Measurements from ENCODE around the gene FANCD2. TPM values are rescaled to one million over a fixed set of nuclear protein-coding genes. Genes with fewer than 3 reads are reported as not detected.

Gene FANCD2
- total RNA-seq, 4 donors from 2014 or later, result 4.9 to 23.2 (median 10.5) TPM

DNA sequence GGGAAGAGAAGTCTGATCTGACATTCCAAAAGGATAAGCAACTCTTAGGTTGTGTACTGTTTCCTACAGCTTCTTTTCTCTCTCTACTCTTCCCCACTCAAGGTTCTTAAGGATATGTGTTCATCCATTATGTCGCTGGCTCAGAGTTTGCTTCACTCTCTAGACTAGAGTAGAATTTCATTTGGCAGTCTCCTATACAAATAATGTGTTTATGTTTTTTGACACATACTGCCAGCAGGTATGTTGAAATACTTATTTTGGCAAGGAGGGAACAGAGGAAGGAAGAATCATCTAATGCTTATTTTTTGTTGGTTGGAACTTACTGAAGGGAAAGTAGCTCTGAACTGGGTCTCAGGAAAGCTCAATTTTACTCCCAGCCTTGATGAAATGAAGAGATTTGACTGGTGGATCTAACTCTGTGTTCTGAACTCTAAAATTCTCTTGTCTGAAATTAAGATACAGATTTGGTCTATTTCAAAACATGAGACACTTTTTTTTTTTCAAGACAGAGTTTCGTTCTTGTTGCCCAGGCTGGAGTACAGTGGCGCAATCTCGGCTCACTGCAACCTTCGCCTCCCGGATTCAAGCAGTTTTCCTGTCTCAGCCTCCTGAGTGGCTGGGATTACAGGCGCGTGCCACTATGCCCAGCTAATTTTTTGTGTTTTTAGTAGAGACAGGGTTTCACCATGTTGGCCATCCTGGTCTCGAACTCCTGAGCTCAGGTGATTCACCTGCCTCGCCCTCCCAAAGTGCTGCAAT, 32.0 kb upstream of the FANCD2 start:
- no peaks in the 10 kb centered on the region for H3K27me3 ChIP-seq
- 84% methylated on average over 10 of the region's 10 CpGs for WGBS
- no peaks in the 10 kb centered on the region for H3K9me3 ChIP-seq
- H3K4me1 ChIP-seq, result no peaks in the 10 kb centered on the region
- peak overlapping the region; percentile 18 for H3K27ac ChIP-seq
- no peak overlapping the region for H3K4me3 ChIP-seq
- peaks cover 4% of the 10 kb centered on the region for H3K36me3 ChIP-seq
- TF ChIP-seq, protein P1, sequence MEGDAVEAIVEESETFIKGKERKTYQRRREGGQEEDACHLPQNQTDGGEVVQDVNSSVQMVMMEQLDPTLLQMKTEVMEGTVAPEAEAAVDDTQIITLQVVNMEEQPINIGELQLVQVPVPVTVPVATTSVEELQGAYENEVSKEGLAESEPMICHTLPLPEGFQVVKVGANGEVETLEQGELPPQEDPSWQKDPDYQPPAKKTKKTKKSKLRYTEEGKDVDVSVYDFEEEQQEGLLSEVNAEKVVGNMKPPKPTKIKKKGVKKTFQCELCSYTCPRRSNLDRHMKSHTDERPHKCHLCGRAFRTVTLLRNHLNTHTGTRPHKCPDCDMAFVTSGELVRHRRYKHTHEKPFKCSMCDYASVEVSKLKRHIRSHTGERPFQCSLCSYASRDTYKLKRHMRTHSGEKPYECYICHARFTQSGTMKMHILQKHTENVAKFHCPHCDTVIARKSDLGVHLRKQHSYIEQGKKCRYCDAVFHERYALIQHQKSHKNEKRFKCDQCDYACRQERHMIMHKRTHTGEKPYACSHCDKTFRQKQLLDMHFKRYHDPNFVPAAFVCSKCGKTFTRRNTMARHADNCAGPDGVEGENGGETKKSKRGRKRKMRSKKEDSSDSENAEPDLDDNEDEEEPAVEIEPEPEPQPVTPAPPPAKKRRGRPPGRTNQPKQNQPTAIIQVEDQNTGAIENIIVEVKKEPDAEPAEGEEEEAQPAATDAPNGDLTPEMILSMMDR (IDR thresholded peaks at IDR 0.05), result no peak
- DNase-seq (ENCODE audit: low spot score in 2 of 2), result no peak

DNA sequence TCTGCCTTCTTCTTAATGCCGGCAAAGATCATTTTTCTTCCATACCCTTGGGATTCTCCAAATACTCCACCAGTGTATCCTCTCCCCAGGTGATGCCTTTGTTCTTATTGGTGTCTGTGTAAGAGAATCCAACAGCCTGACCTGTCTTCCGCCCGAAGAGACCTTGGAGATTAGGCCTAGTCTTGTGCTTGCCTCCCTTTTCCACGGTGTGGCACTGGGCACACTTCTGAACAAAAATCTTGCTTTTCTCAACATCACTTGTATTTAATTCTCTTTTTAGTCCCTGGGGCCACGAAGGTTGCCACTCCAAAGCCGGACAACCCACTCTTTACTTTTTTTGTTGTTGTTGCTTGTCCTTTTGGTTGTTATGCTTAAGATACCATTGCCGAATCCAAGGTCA, 25.6 kb upstream of the FANCD2 start:
- Histone ChIP-seq H3K27ac (no peak overlapping the region), H3K4me1 (no peaks in the 10 kb centered on the region), H3K36me3 (peaks cover 4% of the 10 kb centered on the region), H3K27me3 (no peaks in the 10 kb centered on the region), H3K4me3 (no peak overlapping the region), H3K9me3 (no peaks in the 10 kb centered on the region)
- TF ChIP-seq, protein P1 (IDR thresholded peaks at IDR 0.05), result no peak
- TF ChIP-seq EP300 (IDR thresholded peaks at IDR 0.05) (no peak), POLR2A (IDR thresholded peaks at IDR 0.05) (no peak), POLR2AphosphoS5 (IDR thresholded peaks at IDR 0.05) (no peak)
- 98% methylated on average over 7 of the region's 7 CpGs for WGBS
- no peak for DNase-seq (ENCODE audit: low spot score in 2 of 2)

DNA sequence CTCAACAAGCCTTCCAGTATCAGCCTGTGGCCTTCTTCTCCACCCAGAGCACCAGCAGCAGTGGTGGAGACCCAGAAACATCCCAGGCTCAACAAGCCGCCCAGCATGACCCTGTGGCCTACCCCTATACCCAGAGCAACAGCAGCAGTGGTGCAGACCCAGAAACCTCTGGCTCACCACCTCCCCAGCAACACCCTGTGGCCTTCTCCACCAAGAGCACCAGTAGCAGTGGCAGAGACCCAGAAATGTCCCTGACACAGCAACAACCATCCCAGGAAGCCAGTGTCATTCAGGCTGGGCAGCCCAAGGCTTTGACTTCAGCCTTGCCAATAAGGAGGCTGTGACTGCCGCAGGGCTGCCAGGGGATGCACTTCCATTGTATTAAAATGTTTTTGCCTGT, 23.3 kb upstream of the FANCD2 start:
- H3K4me3 ChIP-seq, result no peak overlapping the region
- WGBS, result 100% methylated on average over 1 of the region's 2 CpGs
- no peaks in the 10 kb centered on the region for H3K27me3 ChIP-seq
- H3K36me3 ChIP-seq, result peaks cover 4% of the 10 kb centered on the region
- no peak for TF ChIP-seq POLR2AphosphoS5 (IDR thresholded peaks at IDR 0.05)
- no peak for TF ChIP-seq EP300 (IDR thresholded peaks at IDR 0.05)
- TF ChIP-seq POLR2A (IDR thresholded peaks at IDR 0.05), result no peak
- H3K27ac ChIP-seq, result no peak overlapping the region
- DNase-seq (ENCODE audit: low spot score in 2 of 2), result no peak
- no peaks in the 10 kb centered on the region for H3K4me1 ChIP-seq
- H3K9me3 ChIP-seq, result no peaks in the 10 kb centered on the region

GRCh38 chr3:10004506-10004905, 21.7 kb upstream of the FANCD2 start:
- WGBS, result 88% methylated on average over 6 of the region's 7 CpGs
- Histone ChIP-seq H3K9me3 (no peaks in the 10 kb centered on the region), H3K4me1 (peaks cover 15% of the 10 kb centered on the region), H3K4me3 (no peak overlapping the region), H3K27ac (no peak overlapping the region), H3K36me3 (no peaks in the 10 kb centered on the region), H3K27me3 (no peaks in the 10 kb centered on the region)
- no peak for DNase-seq (ENCODE audit: low spot score in 2 of 2)
- TF ChIP-seq, protein P1 (IDR thresholded peaks at IDR 0.05), result no peak
- TF ChIP-seq EP300 (IDR thresholded peaks at IDR 0.05) (no peak), POLR2AphosphoS5 (IDR thresholded peaks at IDR 0.05) (no peak), POLR2A (IDR thresholded peaks at IDR 0.05) (no peak)

GRCh38 chr3:10004960-10005564, 21.2 kb upstream of the FANCD2 start:
- Histone ChIP-seq H3K4me3 (no peak overlapping the region), H3K27me3 (no peaks in the 10 kb centered on the region), H3K9me3 (no peaks in the 10 kb centered on the region), H3K36me3 (no peaks in the 10 kb centered on the region), H3K4me1 (peaks cover 19% of the 10 kb centered on the region), H3K27ac (no peak overlapping the region)
- TF ChIP-seq POLR2AphosphoS5 (IDR thresholded peaks at IDR 0.05), result no peak
- TF ChIP-seq, protein P1 (IDR thresholded peaks at IDR 0.05), result no peak
- no peak for TF ChIP-seq POLR2A (IDR thresholded peaks at IDR 0.05)
- no peak for TF ChIP-seq EP300 (IDR thresholded peaks at IDR 0.05)
- WGBS, result 86% methylated on average over 5 of the region's 5 CpGs
- no peak for DNase-seq (ENCODE audit: low spot score in 2 of 2)

Measured in suprapubic skin (tissue), 4 donors.